Measurements from ENCODE around the gene AXIN1. TPM values are rescaled to one million over a fixed set of nuclear protein-coding genes. Genes with fewer than 3 reads are reported as not detected.
"Not testable (repeated sequence)": the region's sequence is repeated elsewhere in the genome, so short reads cannot be mapped to it uniquely, and the experiment has no call there.

AXIN1 gene
- total RNA-seq, 2 experiments from 2014 or later: 25.5 to 30.6 TPM

- ChIA-PET POLR2A (interaction anchor here (0.5 kb wide), 2 partner anchors 37 to 140 kb away, joined by 3 read pairs; no protein-coding TSS in a partner anchor), CTCF (no interaction called here)
- Mint-ChIP-seq H3K36me3 (ENCODE audit: low read depth) (no peaks in the 10 kb centered on the region), H3K27ac (no peak overlapping the region), H3K4me1 (peaks cover 4% of the 10 kb centered on the region), H3K27me3 (no peaks in the 10 kb centered on the region), H3K9me3 (no peaks in the 10 kb centered on the region), H3K4me3 (no peak overlapping the region)
- no peak for DNase-seq
Measured at GRCh38 chr16:260326-260725, 92.2 kb downstream of the AXIN1 start.

- Mint-ChIP-seq H3K27me3 (no peaks in the 10 kb centered on the region), H3K27ac (no peak overlapping the region), H3K36me3 (ENCODE audit: low read depth) (no peaks in the 10 kb centered on the region), H3K4me1 (peaks cover 6% of the 10 kb centered on the region), H3K9me3 (no peaks in the 10 kb centered on the region), H3K4me3 (no peak overlapping the region)
- ChIA-PET CTCF (no interaction called here), POLR2A (interaction anchor here (0.5 kb wide), 2 partner anchors 36 to 140 kb away, joined by 3 read pairs; no protein-coding TSS in a partner anchor)
- no peak for DNase-seq
Measured at GRCh38 chr16:259814-260253, 92.7 kb downstream of the AXIN1 start.

DNA sequence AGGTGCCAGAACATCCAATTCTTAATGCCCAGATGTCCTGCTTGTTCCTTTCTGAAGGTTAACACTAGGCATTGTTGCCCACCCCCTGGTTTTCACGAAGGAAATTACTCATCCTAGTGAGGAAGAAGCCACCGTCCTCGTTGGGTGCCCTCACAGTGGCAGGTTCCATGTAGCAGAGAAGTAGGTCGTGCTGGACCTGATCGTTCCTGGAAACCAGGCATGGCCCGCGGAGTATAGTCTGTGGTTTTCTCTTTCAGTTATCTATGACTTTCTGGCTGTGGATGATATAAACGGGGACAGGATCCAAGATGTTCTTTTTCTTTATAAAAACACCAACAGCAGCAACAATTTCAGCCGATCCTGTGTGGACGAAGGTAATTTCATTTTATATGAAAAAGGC, 93.3 kb downstream of the AXIN1 start:
- Mint-ChIP-seq H3K4me1 (peaks cover 10% of the 10 kb centered on the region), H3K36me3 (ENCODE audit: low read depth) (no peaks in the 10 kb centered on the region), H3K4me3 (no peak overlapping the region), H3K27ac (peak overlapping the region; percentile 48), H3K9me3 (no peaks in the 10 kb centered on the region), H3K27me3 (no peaks in the 10 kb centered on the region)
- CTCF ChIA-PET: no interaction called here
- POLR2A ChIA-PET: no interaction called here
- no peak for DNase-seq

GRCh38 chr16:258091-258490, 94.4 kb downstream of the AXIN1 start:
- DNase-seq; H3K36me3 Mint-ChIP-seq (ENCODE audit: low read depth); POLR2A ChIA-PET; H3K27me3 Mint-ChIP-seq; H3K9me3 Mint-ChIP-seq; H3K4me3 Mint-ChIP-seq; CTCF ChIA-PET; H3K27ac Mint-ChIP-seq: not testable (repeated sequence)
- peaks cover 19% of the 10 kb centered on the region for H3K4me1 Mint-ChIP-seq

- CTCF ChIA-PET: no interaction called here
- no peak overlapping the region for H3K4me3 Mint-ChIP-seq
- H3K4me1 Mint-ChIP-seq: peaks cover 28% of the 10 kb centered on the region
- no peak overlapping the region for H3K27ac Mint-ChIP-seq
- DNase-seq: no peak
- no peaks in the 10 kb centered on the region for H3K9me3 Mint-ChIP-seq
- H3K27me3 Mint-ChIP-seq: no peaks in the 10 kb centered on the region
- no peaks in the 10 kb centered on the region for H3K36me3 Mint-ChIP-seq (ENCODE audit: low read depth)
- POLR2A ChIA-PET: no interaction called here
Measured at GRCh38 chr16:255183-255582, 97.3 kb downstream of the AXIN1 start.

DNA sequence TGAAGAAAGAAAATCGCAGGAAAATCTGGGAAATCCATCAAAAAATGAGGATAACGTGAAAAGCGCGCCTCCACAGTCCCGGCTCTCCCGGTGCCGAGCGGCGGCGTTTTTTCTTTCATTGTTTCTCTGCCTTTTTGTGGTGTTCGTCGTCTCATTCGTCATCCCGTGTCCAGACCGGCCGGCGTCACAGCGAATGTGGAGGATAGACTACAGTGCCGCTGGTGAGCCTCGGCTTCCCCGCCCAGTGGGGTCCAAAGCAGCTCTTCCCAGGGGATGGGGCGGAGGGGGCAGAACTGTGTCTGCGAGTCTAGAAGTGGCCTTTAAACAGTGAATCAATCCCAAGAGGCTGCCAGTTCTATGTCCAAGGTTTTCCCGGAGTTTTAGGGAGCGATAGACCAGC, 98.1 kb downstream of the AXIN1 start:
- CTCF ChIA-PET: interaction anchor here (1.1 kb wide), 1 partner anchor 15 kb away, joined by 3 read pairs; no protein-coding TSS in a partner anchor
- Mint-ChIP-seq H3K4me3 (peak overlapping the region; percentile 54), H3K27me3 (no peaks in the 10 kb centered on the region), H3K36me3 (ENCODE audit: low read depth) (no peaks in the 10 kb centered on the region), H3K27ac (peak overlapping the region; percentile 76), H3K4me1 (peaks cover 28% of the 10 kb centered on the region), H3K9me3 (no peaks in the 10 kb centered on the region)
- no peak for DNase-seq
- POLR2A ChIA-PET: interaction anchor here (0.7 kb wide), 1 partner anchor 346 kb away, joined by 4 read pairs; no protein-coding TSS in a partner anchor

DNA sequence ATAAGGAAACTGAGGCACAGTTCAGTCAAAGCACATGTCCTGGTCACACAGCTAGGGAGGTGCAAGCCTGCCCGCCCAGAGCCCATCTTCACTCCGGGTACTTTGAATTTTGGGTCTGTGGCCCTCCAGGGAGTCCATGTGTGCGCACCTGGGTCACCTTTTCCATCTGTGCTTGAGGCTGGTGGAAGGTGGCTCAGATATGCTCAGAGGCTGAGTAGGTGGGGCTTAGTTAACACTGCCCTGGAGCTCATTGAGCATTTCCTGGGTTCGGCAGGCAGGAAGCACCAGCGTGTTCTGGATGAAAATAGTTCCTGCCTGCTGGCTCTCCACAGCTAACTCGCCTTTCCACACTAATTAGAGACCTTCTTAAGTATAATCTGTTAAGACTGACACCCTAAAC, 98.7 kb downstream of the AXIN1 start:
- Mint-ChIP-seq H3K27ac (peak overlapping the region; percentile 76), H3K4me3 (peak overlapping the region; percentile 54), H3K4me1 (peaks cover 28% of the 10 kb centered on the region), H3K27me3 (no peaks in the 10 kb centered on the region), H3K36me3 (ENCODE audit: low read depth) (no peaks in the 10 kb centered on the region), H3K9me3 (no peaks in the 10 kb centered on the region)
- POLR2A ChIA-PET: interaction anchor here (0.7 kb wide), 1 partner anchor 347 kb away, joined by 4 read pairs; no protein-coding TSS in a partner anchor
- CTCF ChIA-PET: interaction anchor here (0.6 to 1.1 kb wide), 2 partner anchors 14 to 29 kb away, joined by 3 read pairs; no protein-coding TSS in a partner anchor
- DNase-seq: peak; percentile 42

- Mint-ChIP-seq H3K36me3 (ENCODE audit: low read depth) (no peaks in the 10 kb centered on the region), H3K4me3 (peak overlapping the region; percentile 58), H3K27ac (peak overlapping the region; percentile 94), H3K9me3 (no peaks in the 10 kb centered on the region), H3K4me1 (peaks cover 28% of the 10 kb centered on the region), H3K27me3 (no peaks in the 10 kb centered on the region)
- DNase-seq: peak; percentile 43
- ChIA-PET CTCF (no interaction called here), POLR2A (no interaction called here)
Measured at GRCh38 chr16:252366-253337, 99.9 kb downstream of the AXIN1 start.

DNA sequence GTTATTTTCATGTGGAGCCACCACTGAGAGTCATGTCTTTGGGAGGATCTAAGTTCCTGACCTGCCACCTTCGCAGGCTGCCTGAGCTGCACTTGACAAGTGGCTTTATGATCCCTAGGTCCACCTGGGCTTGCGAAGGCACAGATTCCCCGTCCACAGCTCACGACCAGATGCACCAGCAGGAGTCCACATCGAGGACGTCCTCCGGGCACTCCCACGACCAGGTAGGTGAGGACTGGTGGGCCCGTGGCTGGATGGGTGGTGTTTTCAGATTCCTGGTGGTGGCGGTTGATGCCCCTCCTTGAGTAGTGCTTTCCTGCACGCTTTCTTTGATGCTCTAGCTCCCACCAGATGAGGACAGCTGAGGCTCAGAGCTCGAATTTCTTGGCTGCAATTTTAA, 103.1 kb downstream of the AXIN1 start:
- Mint-ChIP-seq H3K4me1 (peaks cover 23% of the 10 kb centered on the region), H3K36me3 (ENCODE audit: low read depth) (no peaks in the 10 kb centered on the region), H3K4me3 (no peak overlapping the region), H3K9me3 (no peaks in the 10 kb centered on the region), H3K27ac (no peak overlapping the region), H3K27me3 (no peaks in the 10 kb centered on the region)
- POLR2A ChIA-PET: no interaction called here
- CTCF ChIA-PET: interaction anchor here (0.7 to 1.6 kb wide), 3 partner anchors 8 to 51 kb away, joined by 3 to 4 read pairs (median 3); no protein-coding TSS in a partner anchor
- DNase-seq: no peak

- no peaks in the 10 kb centered on the region for H3K36me3 Mint-ChIP-seq (ENCODE audit: low read depth)
- peaks cover 8% of the 10 kb centered on the region for H3K4me1 Mint-ChIP-seq
- no peaks in the 10 kb centered on the region for H3K9me3 Mint-ChIP-seq
- no peak for DNase-seq
- H3K27me3 Mint-ChIP-seq: no peaks in the 10 kb centered on the region
- CTCF ChIA-PET: interaction anchor here (0.6 to 0.7 kb wide), 2 partner anchors 63 to 97 kb away, joined by 4 read pairs; no protein-coding TSS in a partner anchor
- POLR2A ChIA-PET: interaction anchor here (0.6 kb wide), 1 partner anchor 161 kb away, joined by 7 read pairs; no protein-coding TSS in a partner anchor
- no peak overlapping the region for H3K27ac Mint-ChIP-seq
- H3K4me3 Mint-ChIP-seq: no peak overlapping the region
Measured at GRCh38 chr16:247027-247426, 105.5 kb downstream of the AXIN1 start.

- H3K4me1 Mint-ChIP-seq: peaks cover 10% of the 10 kb centered on the region
- POLR2A ChIA-PET: no interaction called here
- H3K27ac Mint-ChIP-seq: no peak overlapping the region
Measured at GRCh38 chr16:245105-245504, 107.4 kb downstream of the AXIN1 start.

GRCh38 chr16:243348-243747, 109.2 kb downstream of the AXIN1 start:
- Mint-ChIP-seq H3K9me3 (no peaks in the 10 kb centered on the region), H3K4me3 (no peak overlapping the region), H3K4me1 (peaks cover 10% of the 10 kb centered on the region), H3K36me3 (ENCODE audit: low read depth) (no peaks in the 10 kb centered on the region), H3K27ac (no peak overlapping the region), H3K27me3 (no peaks in the 10 kb centered on the region)
- CTCF ChIA-PET: interaction anchor here (1.7 kb wide), 1 partner anchor 9 kb away, joined by 4 read pairs; the partner anchor contains the start of gene FAM234A
- POLR2A ChIA-PET: no interaction called here
- DNase-seq: no peak

More at GRCh38 chr16:245105-245504, 107.4 kb downstream of the AXIN1 start:
- H3K27me3 Mint-ChIP-seq: no peaks in the 10 kb centered on the region
- H3K36me3 Mint-ChIP-seq (ENCODE audit: low read depth): no peaks in the 10 kb centered on the region
- no peak for DNase-seq
- CTCF ChIA-PET: interaction anchor here (0.6 to 1.1 kb wide), 3 partner anchors 10 to 412 kb away, joined by 3 to 4 read pairs (median 4); no protein-coding TSS in a partner anchor
- no peaks in the 10 kb centered on the region for H3K9me3 Mint-ChIP-seq
- no peak overlapping the region for H3K4me3 Mint-ChIP-seq

DNA sequence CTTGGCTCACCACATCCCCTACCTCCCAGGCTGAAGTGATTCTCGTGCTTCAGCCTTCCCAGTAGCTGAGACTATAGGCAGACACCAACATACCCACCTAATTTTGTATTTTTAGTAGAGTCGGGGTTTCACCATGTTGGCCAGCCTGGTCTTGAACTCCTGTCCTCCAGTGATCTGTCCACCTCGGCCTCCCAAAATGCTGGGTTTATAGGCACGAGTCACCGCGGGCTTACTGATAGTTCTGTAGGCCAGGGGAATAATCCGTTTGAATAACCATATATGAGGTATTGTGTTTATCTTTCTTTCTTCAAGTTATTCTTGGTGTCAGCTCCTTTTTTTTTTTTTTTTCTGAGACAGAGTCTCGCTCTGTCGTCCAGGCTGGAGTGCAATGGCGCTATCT, 110.2 kb downstream of the AXIN1 start:
- no peaks in the 10 kb centered on the region for H3K36me3 Mint-ChIP-seq (ENCODE audit: low read depth)
- H3K9me3 Mint-ChIP-seq: no peaks in the 10 kb centered on the region
- CTCF ChIA-PET: no interaction called here
- no peaks in the 10 kb centered on the region for H3K27me3 Mint-ChIP-seq
- no peak overlapping the region for H3K27ac Mint-ChIP-seq
- H3K4me3 Mint-ChIP-seq: no peak overlapping the region
- H3K4me1 Mint-ChIP-seq: peaks cover 10% of the 10 kb centered on the region
- no peak for DNase-seq
- POLR2A ChIA-PET: no interaction called here

All from activated CD4-positive, alpha-beta T cell treated with anti-CD3 and anti-CD28 coated beads, Interleukin-2, amount 10 ng/mL, durations not matched to agents 7 days and 5 days (primary cell).